Measurements from ENCODE around the gene GPR84. TPM values are rescaled to one million over a fixed set of nuclear protein-coding genes. Genes with fewer than 3 reads are reported as not detected.

The GPR84 gene
- total and polyA plus RNA-seq, 2 donors = 0.26 to 0.96 TPM

DNA sequence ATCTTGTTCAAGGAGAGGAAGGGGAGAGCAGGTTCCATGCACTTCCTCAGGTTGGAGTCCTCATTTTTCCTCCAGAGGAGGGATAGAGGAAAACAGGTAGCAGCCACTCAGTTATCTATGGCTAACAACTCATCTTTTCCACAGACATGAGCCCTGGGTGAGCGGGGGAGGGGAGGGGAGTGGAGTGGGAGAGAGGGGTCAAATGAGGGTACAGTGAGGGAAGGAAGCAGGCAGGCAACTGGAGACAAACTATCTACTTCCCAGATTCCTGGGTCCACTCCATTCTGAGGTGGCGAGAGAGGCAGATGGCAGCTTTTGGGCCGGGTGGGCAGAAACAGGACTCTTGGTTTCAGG is 22.8 kb upstream of the GPR84 start:
- 84% methylated on average over 3 of the region's 3 CpGs for WGBS
- no peak for DNase-seq (ENCODE audit: extremely low spot score)
- Histone ChIP-seq H3K4me3 (ENCODE audit: low read depth, low read length) (no peak overlapping the region), H3K27ac (ENCODE audit: low read depth) (no peak overlapping the region), H3K36me3 (ENCODE audit: insufficient read depth) (no peaks in the 10 kb centered on the region), H3K4me1 (ENCODE audit: insufficient read depth) (peaks cover 3% of the 10 kb centered on the region)

DNA sequence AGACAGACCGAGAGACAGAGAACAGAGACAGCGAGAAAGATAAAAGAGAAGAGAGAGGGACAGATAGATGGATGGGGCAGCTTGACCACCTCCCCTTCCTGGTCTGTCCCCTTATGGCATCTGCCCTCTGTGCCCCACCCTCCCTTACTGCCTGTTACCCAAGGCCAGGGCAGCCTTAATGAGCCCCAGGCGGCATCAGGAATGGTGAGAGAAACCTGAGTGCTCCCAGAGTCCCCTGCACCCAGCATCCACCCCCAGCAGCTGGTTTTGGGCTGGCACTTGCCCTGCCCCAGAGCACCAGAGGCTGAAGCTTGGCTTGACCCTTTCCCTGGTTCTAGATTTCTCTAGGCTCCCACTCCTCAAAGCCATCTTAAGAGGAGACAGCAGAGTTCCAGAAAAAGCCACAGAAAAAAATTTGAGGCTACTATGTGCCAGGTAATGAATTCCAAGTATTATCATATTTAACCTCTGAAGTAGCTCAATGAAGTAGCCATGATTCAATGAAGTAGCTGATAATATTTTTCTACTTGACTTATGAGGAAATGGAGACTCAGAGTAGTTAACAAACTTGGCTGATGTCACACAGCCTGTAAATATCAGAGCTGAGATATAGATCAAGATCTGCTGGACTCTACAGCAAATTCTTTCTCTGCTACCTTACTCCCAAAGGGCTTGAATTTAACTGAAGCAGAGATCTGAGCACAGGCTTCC is 22.3 kb upstream of the GPR84 start:
- Histone ChIP-seq H3K4me3 (ENCODE audit: low read depth, low read length) (no peak overlapping the region), H3K27ac (ENCODE audit: low read depth) (peak overlapping the region; percentile 15)
- 83% methylated on average over 3 of the region's 3 CpGs for WGBS

DNA sequence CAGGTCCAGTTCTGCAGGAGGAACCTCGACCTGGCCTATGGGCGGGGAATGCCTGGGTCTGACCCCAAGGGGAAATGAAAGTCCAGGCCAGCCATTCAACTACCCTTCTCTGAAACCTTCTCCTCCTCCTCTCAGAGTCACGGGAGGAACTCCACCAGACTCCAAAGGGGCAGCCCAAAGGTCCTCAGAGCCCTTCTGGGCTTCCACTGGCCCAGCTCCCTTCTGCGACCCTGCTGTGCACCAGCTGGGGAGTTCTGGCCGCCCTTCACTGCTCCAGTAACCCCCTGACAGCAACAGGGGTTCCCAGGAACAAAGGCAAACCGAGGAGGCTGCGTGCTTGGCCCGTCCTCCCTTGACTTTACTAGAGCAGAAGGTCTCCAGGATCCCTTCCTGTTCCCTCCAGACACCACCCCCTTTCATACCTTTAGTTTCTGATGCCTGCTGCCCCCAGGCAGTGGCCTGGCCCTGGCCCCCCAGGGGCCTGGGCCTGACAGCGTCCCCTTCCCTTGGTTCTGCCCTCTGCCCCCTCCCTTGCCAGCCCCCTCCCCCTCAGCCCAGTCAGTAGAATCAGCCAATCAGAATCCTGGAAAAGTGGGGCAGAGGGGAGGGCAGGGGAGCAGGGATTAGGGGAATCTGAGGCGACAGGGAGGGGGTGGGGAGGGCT is 21.1 kb upstream of the GPR84 start:
- Histone ChIP-seq H3K27ac (ENCODE audit: low read depth) (peak overlapping the region; percentile 53), H3K4me1 (ENCODE audit: insufficient read depth) (peaks cover 3% of the 10 kb centered on the region), H3K36me3 (ENCODE audit: insufficient read depth) (no peaks in the 10 kb centered on the region), H3K4me3 (ENCODE audit: low read depth, low read length) (no peak overlapping the region)
- DNase-seq (ENCODE audit: extremely low spot score) = no peak
- 51% methylated on average over 10 of the region's 10 CpGs for WGBS

More for the DNA sequence above, 22.3 kb upstream of the GPR84 start:
- DNase-seq (ENCODE audit: extremely low spot score) = no peak
- Histone ChIP-seq H3K4me1 (ENCODE audit: insufficient read depth) (peaks cover 3% of the 10 kb centered on the region), H3K36me3 (ENCODE audit: insufficient read depth) (no peaks in the 10 kb centered on the region)

DNA sequence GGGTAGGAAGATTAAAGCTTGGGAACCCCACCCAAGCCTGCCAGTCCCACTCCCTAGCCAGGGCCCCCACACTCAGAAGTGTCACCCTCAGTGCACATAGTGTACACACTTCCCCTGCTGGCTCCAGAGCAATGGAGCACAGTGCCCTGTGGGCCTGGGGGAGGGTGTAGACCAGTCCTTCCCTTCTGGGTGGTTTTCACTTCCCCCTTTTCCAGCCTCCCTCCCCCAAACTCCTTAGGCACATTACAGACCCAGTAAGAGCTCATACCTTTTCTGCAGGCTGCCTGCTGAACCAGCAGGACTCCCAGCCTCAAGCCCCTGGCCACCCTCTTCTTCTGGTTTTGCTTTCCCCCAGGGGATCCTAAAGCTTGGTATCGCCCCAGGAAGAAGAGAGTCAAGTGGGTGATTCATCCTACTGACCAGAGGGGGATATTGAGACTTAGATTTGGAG is 20.3 kb upstream of the GPR84 start, which contains the start of gene ZNF385A:
TSS of gene ZNF385A (minus strand) at position 143 of the 451 bp plus-strand sequence. CDS start 219 bp downstream, outside the sequence.
- H3K27ac ChIP-seq (ENCODE audit: low read depth) = peak within 1 kb of the TSS; percentile 73
- WGBS = 84% methylated on average over 1 of the region's 1 CpG
- no peaks in the 10 kb centered on the region for H3K36me3 ChIP-seq (ENCODE audit: insufficient read depth)
- H3K4me3 ChIP-seq (ENCODE audit: low read depth, low read length) = peak within 1 kb of the TSS; percentile 7
- DNase-seq (ENCODE audit: extremely low spot score) = no peak
- peaks cover 3% of the 10 kb centered on the region for H3K4me1 ChIP-seq (ENCODE audit: insufficient read depth)

DNA sequence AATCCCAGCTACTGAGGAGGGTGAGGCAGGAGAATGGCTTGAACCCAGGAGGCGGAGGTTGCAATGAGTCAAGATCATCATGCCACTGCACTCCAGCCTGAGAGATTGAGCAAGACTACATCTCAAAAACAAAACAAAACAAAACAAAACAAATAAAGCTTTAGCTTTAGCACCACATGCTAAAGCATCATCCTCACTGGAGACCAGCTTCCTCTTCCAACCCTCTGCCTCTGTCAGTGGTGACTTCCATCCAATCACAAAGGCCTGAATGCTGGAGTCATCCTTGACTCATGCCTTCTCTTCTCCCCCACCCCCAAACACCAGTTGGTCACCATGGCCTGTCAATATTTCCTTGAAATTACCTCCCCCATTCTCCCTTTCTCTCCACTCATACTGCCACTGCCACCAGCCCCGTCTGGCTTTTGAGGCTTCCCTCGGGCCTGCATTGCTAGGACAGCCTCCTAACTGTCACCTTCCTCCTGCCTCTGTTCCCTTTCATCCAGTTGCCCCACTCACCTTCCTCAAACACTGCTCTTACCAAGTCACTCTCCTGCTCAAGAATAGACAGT is 18.8 kb upstream of the GPR84 start:
- 85% methylated on average over 3 of the region's 3 CpGs for WGBS
- H3K27ac ChIP-seq (ENCODE audit: low read depth) = peak overlapping the region; percentile 49

DNA sequence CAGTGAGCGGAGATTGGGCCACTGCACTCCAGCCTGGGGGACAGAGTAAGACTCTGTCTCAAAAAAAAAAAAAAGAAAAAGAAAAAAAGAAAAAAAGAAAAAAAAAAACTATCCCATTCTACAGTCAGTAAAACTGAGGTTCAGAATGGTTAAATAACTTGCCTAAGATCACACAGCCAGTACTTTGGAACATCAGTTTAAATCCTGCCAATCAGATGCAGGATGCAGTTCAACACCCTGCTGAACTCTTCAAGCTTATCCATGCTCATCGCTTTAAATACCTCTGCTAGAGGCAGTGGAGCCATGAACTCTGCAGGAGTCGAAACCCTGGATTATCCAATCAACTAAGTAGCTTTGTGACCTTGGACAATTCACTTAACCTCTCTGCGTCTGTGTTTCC is 16.9 kb upstream of the GPR84 start:
- 95% methylated on average over 4 of the region's 4 CpGs for WGBS
- Histone ChIP-seq H3K4me3 (ENCODE audit: low read depth, low read length) (no peak overlapping the region), H3K4me1 (ENCODE audit: insufficient read depth) (peaks cover 3% of the 10 kb centered on the region), H3K36me3 (ENCODE audit: insufficient read depth) (no peaks in the 10 kb centered on the region), H3K27ac (ENCODE audit: low read depth) (no peak overlapping the region)
- no peak for DNase-seq (ENCODE audit: extremely low spot score)

More for the DNA sequence above, 18.8 kb upstream of the GPR84 start:
- H3K4me1 ChIP-seq (ENCODE audit: insufficient read depth) = peaks cover 3% of the 10 kb centered on the region
- no peaks in the 10 kb centered on the region for H3K36me3 ChIP-seq (ENCODE audit: insufficient read depth)
- no peak for DNase-seq (ENCODE audit: extremely low spot score)
- no peak overlapping the region for H3K4me3 ChIP-seq (ENCODE audit: low read depth, low read length)

DNA sequence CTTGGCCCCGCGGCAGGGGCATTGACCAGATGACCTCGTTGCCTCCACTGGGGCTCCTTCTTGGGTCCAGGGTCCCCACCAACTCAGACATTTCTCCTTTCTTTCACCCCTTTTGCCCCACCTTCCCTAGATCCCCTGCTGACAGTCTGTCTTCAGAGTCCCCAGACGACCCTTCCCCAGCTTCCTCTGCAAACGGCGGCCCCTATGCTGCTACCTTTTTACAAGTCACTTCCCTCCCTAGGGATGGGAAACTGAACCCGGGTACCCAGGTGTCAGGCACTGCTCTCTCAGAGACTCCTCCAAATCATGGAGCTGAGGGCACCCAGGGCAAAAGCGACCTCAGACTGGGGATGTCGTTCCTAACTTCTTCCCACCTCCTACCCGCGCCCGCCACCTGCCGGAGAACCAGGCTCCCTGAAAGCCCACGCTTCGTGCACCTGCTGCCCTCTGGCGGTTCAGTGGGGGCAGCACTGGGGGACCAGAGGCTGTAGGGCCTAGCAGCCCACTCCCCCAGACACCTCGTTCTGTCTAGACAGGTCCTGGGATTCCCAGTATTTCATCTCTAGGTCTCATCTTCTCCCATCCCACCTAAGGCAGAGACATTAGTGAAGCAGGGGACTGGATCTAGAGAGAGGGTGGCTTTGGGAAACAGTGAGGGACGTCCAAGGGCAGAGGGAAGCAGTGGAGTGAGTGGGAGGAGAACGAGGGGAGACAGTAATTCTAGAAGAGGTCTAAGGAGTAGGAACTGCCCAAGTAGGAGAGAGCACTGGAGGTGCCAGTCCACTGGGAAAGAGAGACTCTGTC is 15.3 kb upstream of the GPR84 start:
- 13% methylated on average over 19 of the region's 19 CpGs for WGBS
- no peak for DNase-seq (ENCODE audit: extremely low spot score)
- no peak overlapping the region for H3K27ac ChIP-seq (ENCODE audit: low read depth)
- no peaks in the 10 kb centered on the region for H3K36me3 ChIP-seq (ENCODE audit: insufficient read depth)
- peak overlapping the region; percentile 36 for H3K4me3 ChIP-seq (ENCODE audit: low read depth, low read length)
- H3K4me1 ChIP-seq (ENCODE audit: insufficient read depth) = peaks cover 3% of the 10 kb centered on the region

DNA sequence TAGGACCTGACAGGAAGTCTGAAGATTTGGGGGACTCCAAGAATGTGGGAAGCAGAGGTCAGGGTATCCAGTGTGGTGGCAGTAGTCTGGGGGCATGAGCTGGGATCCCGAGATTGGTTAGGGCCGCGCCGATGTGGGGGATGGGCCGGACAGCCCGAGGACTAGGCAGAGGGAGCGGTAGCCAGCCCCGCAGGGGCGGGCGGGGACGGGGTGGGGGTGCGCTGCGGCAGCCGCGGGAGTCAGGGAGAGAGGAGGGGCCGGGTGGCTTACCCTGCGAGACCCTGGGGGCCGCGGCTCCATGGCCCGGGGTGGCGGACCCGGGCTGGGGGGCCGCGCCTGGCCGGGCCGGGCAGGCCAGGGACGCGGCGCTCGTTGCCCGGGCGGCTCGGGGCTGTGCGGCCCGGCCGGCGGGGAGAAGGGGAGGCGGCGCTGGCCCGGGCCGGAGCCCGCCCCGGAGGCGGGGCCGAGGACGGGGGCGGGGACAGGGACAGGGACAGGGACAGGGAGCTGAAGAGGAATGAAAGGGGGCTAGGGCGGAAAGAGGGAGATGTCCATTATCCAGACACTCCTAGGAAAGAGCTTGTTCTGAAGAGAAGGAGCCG is 14.6 kb upstream of the GPR84 start:
- Histone ChIP-seq H3K36me3 (ENCODE audit: insufficient read depth) (no peaks in the 10 kb centered on the region), H3K27ac (ENCODE audit: low read depth) (no peak overlapping the region), H3K4me3 (ENCODE audit: low read depth, low read length) (peak overlapping the region; percentile 36), H3K4me1 (ENCODE audit: insufficient read depth) (no peaks in the 10 kb centered on the region)
- WGBS = 15% methylated on average over 48 of the region's 49 CpGs
- DNase-seq (ENCODE audit: extremely low spot score) = no peak

DNA sequence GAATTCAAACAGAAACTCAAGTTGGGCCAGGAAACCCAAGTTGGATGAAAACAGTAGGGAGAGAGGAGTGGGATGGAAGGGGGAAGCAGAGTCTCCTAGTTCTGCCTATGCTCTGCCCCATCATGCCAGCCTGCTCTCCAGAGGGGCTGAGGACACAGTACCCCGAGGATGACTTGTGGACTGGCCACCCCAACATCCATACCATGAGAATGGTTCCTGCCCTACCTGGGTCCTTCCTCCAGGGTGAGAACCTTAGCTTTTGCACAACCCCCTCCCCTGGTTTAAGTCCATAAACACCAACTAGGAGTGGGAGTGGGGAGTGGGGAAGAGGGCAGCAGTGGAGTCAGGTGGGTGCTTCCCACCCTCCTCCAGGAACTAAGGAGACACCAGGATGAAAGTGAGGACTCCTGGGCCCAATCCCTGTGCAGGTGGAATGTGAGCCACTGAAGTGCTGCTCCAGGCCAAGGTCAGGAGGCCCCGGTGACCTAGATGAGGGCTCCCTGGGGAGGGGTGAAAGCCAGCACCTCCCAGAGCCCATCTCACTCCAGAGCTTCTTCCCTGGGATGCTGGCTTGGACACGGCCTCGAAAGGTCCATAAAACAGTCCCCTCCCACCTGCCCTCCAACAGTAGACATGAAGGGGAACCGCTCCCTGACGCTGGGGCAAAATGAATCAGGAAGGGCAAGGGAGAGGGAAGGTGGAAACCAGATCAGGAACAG is 13.7 kb upstream of the GPR84 start:
- no peak for DNase-seq (ENCODE audit: extremely low spot score)
- WGBS = 83% methylated on average over 6 of the region's 6 CpGs
- Histone ChIP-seq H3K4me1 (ENCODE audit: insufficient read depth) (no peaks in the 10 kb centered on the region), H3K27ac (ENCODE audit: low read depth) (no peak overlapping the region), H3K36me3 (ENCODE audit: insufficient read depth) (no peaks in the 10 kb centered on the region), H3K4me3 (ENCODE audit: low read depth, low read length) (no peak overlapping the region)

DNA sequence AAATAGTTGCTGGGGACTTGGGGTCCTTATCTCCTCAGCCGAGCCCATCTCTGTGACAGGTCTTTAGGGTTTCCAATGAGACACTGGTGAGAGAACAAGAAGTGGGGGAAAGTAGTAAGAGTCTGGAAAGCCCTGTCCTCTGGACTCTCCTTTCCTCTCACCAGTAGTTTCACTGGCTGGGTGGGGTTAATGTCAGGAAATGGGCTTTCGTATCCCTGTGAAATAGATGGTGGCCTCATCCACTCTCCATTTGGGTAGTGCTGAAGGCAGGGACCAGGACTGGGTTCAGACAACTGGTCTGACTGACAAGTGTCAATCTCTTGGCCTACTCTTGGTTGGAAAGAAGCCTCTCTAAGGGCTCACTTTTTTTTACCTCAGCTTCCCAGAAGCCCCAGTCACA is 12.7 kb upstream of the GPR84 start:
- H3K4me1 ChIP-seq (ENCODE audit: insufficient read depth) = no peaks in the 10 kb centered on the region
- no peak overlapping the region for H3K4me3 ChIP-seq (ENCODE audit: low read depth, low read length)
- H3K27ac ChIP-seq (ENCODE audit: low read depth) = no peak overlapping the region
- WGBS = 73% methylated on average over 2 of the region's 2 CpGs
- DNase-seq (ENCODE audit: extremely low spot score) = no peak
- no peaks in the 10 kb centered on the region for H3K36me3 ChIP-seq (ENCODE audit: insufficient read depth)

DNA sequence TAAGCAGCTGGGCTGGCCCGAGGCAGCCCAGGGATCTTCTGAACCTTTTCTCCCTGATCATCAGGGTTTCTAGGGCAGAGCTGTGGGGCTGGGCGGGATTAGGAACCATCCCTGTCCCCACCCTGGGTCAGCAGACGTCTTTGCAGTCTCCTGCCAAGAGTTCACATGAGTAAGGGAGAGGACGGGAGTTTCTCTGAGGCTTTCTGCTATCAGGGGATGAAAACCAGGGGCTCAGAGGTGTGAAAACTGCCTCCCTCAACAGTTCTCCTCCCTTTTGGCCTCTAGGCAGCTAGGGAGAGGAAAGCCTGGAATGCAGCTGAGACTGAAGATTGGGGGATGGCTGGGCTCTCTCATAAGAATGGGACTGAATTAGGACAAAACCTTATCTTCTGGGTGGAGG is 12.3 kb upstream of the GPR84 start:
- 56% methylated on average over 4 of the region's 4 CpGs for WGBS
- Histone ChIP-seq H3K36me3 (ENCODE audit: insufficient read depth) (no peaks in the 10 kb centered on the region), H3K4me1 (ENCODE audit: insufficient read depth) (peaks cover 1% of the 10 kb centered on the region), H3K4me3 (ENCODE audit: low read depth, low read length) (no peak overlapping the region), H3K27ac (ENCODE audit: low read depth) (no peak overlapping the region)
- DNase-seq (ENCODE audit: extremely low spot score) = no peak

DNA sequence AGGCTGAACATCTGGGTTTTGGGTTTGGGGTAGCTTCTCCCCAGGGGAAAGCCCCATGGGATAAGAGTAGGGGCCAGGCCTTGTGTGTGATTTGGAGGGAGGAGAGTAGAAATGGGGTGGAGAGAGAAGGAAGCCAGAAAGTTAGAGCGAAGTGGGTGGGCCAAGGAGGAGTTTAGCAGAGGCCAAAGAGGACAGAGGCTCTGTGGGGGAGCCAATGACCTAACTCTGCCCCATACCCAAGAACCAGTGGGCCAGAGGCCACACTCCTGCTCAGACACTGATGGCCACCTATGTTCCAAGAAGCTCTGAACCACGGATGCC is 10.9 kb upstream of the GPR84 start:
- Histone ChIP-seq H3K4me1 (ENCODE audit: insufficient read depth) (peaks cover 1% of the 10 kb centered on the region), H3K27ac (ENCODE audit: low read depth) (no peak overlapping the region)
- WGBS = 60% methylated on average over 2 of the region's 2 CpGs

More for the DNA sequence above, 10.9 kb upstream of the GPR84 start:
- DNase-seq (ENCODE audit: extremely low spot score) = no peak
- no peaks in the 10 kb centered on the region for H3K36me3 ChIP-seq (ENCODE audit: insufficient read depth)
- H3K4me3 ChIP-seq (ENCODE audit: low read depth, low read length) = no peak overlapping the region

All from urinary bladder (tissue), 4 donors.